Prostate gland (tissue), 2 donors: ENCODE results near the gene MILR1. TPM values are rescaled to one million over a fixed set of nuclear protein-coding genes. Genes with fewer than 3 reads are reported as not detected.
A peak's percentile ranks its signal among the peaks of the same experiment; 100 is the strongest.

ENCODE experiments used
- DNase-seq: peaks from one replicate; pipeline ENCODE4 v3.0.0-alpha.2; 2019; ENCODE audit warnings: low spot score
- H3K27ac ChIP-seq, 2 donors: fragments of 200-600 bp; sonication (generic); 2 replicates each; pipeline ENCODE4 v1.5.1; 2017 to 2019
- H3K27me3 ChIP-seq: fragments of 200-600 bp; sonication (generic); replicated peaks from 2 replicates; pipeline ENCODE4 v1.5.1; 2019; ENCODE audit not compliant: insufficient read depth
- H3K36me3 ChIP-seq, 2 donors: fragments of 200-600 bp; sonication (generic); 1 replicate in 1 of 2; 2 replicates in 1 of 2; pipeline versions ENCODE4 v1.5.1 to v1.8.1; 2017 to 2019
- H3K4me1 ChIP-seq: fragments of 200-600 bp; sonication (generic); replicated peaks from 2 replicates; pipeline ENCODE4 v1.5.1; 2019
- H3K4me3 ChIP-seq, 2 donors: fragments of 200-600 bp; sonication (generic); 2 replicates each; pipeline ENCODE4 v1.5.1; 2017 to 2019
- H3K9me3 ChIP-seq: fragments of 200-600 bp; sonication (generic); 2 replicates; pipeline ENCODE4 v1.5.1; 2017
- POLR2A ChIP-seq: fragments of 450-650 bp; IDR thresholded peaks from one replicate; pipeline ENCODE4 v1.6.1; 2016; ENCODE audit warnings: antibody characterized with exemption, mild to moderate bottlenecking
- POLR2AphosphoS5 ChIP-seq: sonication (generic); formaldehyde crosslinking; IDR thresholded peaks from one replicate; pipeline ENCODE4 v1.6.1; 2017; ENCODE audit warnings: antibody characterized with exemption
- WGBS: methylation state at CpG from one replicate; pipeline ENCODE4 v1.1.5; 2018; 5-methylcytosine and 5-hydroxymethylcytosine counted together
- intact Hi-C: fragments of 100-400 bp; cut with DNase I; formaldehyde crosslinking; loops from one replicate; pipeline ENCODE4 v1.14.2; 2022
- total RNA-seq, 2 donors: library from RNA; depleted of rRNA; stranded (reverse); fragments of >200 nt; gene quantifications; one replicate each; pipeline ENCODE4 v1.1.0, GENCODE V29; 2016
- TF ChIP-seq, protein P1 (sequence below), 4 experiments: fragments of 200-600 bp in 2 of 4; fragments of 450-650 bp in 2 of 4; sonication (generic) in 2 of 4; IDR thresholded peaks; 1 replicate in 3 of 4; 2 replicates in 1 of 4; pipeline ENCODE4 v1.5.1; 2016 to 2019; ENCODE audit warnings: antibody characterized with exemption in 4 of 4, mild to moderate bottlenecking in 2 of 4, moderate library complexity in 2 of 4

The MILR1 gene
- total RNA-seq, 2 donors from 2014 or later: 0.77 to 4.3 TPM

DNA sequence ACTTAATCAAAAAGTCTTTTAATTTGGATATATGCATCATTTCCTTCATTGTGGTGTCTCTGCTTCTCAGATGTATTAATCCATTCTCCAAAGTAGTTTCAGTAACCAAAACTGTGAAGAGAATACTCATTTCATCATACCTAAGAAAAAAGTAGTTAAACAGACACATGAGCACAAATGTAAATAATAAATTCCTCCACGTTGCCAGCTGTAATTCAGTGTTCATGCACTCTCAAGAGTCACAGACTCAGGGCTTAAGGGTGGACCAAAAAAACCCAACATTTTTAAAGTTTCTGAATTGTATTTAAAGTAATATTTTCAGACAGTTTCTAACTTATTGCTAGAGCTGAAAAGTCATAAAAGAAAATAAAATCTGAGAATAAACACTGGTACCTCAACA is 28.9 kb downstream of the MILR1 start:
- no peaks in the 10 kb centered on the region for H3K9me3 ChIP-seq
- no peaks in the 10 kb centered on the region for H3K4me1 ChIP-seq
- intact Hi-C loops: no loop called here
- DNase-seq: no peak
- WGBS: 19% methylated on average over 1 of the region's 1 CpG
- no peaks in the 10 kb centered on the region for H3K27me3 ChIP-seq
- TF ChIP-seq POLR2A (no peak), POLR2AphosphoS5 (no peak)
- TF ChIP-seq, protein P1, sequence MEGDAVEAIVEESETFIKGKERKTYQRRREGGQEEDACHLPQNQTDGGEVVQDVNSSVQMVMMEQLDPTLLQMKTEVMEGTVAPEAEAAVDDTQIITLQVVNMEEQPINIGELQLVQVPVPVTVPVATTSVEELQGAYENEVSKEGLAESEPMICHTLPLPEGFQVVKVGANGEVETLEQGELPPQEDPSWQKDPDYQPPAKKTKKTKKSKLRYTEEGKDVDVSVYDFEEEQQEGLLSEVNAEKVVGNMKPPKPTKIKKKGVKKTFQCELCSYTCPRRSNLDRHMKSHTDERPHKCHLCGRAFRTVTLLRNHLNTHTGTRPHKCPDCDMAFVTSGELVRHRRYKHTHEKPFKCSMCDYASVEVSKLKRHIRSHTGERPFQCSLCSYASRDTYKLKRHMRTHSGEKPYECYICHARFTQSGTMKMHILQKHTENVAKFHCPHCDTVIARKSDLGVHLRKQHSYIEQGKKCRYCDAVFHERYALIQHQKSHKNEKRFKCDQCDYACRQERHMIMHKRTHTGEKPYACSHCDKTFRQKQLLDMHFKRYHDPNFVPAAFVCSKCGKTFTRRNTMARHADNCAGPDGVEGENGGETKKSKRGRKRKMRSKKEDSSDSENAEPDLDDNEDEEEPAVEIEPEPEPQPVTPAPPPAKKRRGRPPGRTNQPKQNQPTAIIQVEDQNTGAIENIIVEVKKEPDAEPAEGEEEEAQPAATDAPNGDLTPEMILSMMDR (IDR thresholded peaks at IDR 0.05): no peak
- H3K27ac ChIP-seq: no peak overlapping the region
- peaks cover 0 to under 1% of the 10 kb centered on the region in 2 donors for H3K36me3 ChIP-seq
- no peak overlapping the region for H3K4me3 ChIP-seq

- TF ChIP-seq POLR2AphosphoS5: no peak
- TF ChIP-seq POLR2A: no peak
- TF ChIP-seq, protein P1 (IDR thresholded peaks at IDR 0.05): no peak
- intact Hi-C loops: no loop called here
- H3K36me3 ChIP-seq: peaks cover 0 to 5% of the 10 kb centered on the region in 2 donors
Measured at GRCh38 chr17:64480951-64481350, 32.0 kb downstream of the MILR1 start.

GRCh38 chr17:64484380-64484779 is 35.5 kb downstream of the MILR1 start:
- 97% methylated on average over 3 of the region's 3 CpGs for WGBS
- DNase-seq: no peak
- peaks cover 0 to 5% of the 10 kb centered on the region in 2 donors for H3K36me3 ChIP-seq
- no peaks in the 10 kb centered on the region for H3K9me3 ChIP-seq
- no peak overlapping the region for H3K27ac ChIP-seq
- TF ChIP-seq, protein P1 (IDR thresholded peaks at IDR 0.05): no peak
- TF ChIP-seq POLR2A: no peak
- no peak for TF ChIP-seq POLR2AphosphoS5
- intact Hi-C loops: no loop called here
- H3K4me3 ChIP-seq: no peak overlapping the region
- no peaks in the 10 kb centered on the region for H3K27me3 ChIP-seq
- H3K4me1 ChIP-seq: no peaks in the 10 kb centered on the region

More at GRCh38 chr17:64480951-64481350, 32.0 kb downstream of the MILR1 start:
- Histone ChIP-seq H3K4me1 (no peaks in the 10 kb centered on the region), H3K4me3 (no peak overlapping the region), H3K9me3 (no peaks in the 10 kb centered on the region), H3K27me3 (no peaks in the 10 kb centered on the region), H3K27ac (no peak overlapping the region)
- DNase-seq: no peak
- 92% methylated on average over 1 of the region's 1 CpG for WGBS

- no peak for DNase-seq
- intact Hi-C loops: no loop called here
- TF ChIP-seq POLR2A: no peak
- TF ChIP-seq, protein P1 (IDR thresholded peaks at IDR 0.05): no peak
- no peak for TF ChIP-seq POLR2AphosphoS5
- Histone ChIP-seq H3K4me3 (no peak overlapping the region), H3K4me1 (no peaks in the 10 kb centered on the region), H3K27me3 (no peaks in the 10 kb centered on the region), H3K36me3 (peaks cover 0 to 5% of the 10 kb centered on the region in 2 donors), H3K9me3 (no peaks in the 10 kb centered on the region), H3K27ac (no peak overlapping the region)
- 100% methylated on average over 2 of the region's 2 CpGs for WGBS
Measured at GRCh38 chr17:64488301-64488700, 39.4 kb downstream of the MILR1 start.

DNA sequence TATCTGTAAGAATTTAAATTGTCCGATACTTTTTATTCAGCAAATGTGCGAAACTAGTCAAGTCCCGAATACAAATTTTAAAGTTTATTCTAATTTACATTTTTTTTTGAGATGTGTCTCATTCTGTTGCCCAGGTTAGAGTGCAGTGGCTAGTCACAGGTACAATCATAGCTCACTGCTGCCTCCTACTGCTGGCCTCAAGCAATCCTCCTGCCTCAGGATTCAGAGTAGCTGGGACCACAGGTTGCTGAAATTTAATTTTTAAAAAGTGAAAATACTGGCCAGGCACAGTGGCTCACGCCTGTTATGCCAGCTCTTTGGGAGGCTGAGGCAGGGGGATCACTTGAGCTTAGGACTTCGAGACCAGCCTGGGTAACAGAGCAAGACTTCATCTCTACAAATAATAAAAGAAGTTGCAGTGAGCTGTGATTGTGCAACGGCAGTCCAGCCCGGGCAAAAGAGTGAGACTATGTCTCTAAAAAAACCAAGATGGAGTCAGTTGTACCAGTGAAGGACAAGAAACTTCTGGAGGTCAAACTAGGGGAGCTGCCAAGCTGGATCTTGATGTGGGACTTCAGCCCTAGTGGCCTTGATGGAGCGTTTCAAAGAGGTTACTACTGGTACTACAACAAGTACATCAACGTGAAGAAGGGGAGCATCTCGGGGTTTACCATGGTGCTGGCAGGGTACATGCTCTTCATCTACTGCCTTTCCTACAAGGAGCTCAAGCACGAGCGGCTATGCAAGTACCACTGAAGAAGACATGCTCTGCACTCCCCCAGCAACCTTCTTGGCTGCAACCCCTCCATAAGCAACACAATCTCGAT is 42.3 kb downstream of the MILR1 start:
- 90% methylated on average over 13 of the region's 13 CpGs for WGBS
- peaks cover 0 to 2% of the 10 kb centered on the region in 2 donors for H3K36me3 ChIP-seq
- no peaks in the 10 kb centered on the region for H3K9me3 ChIP-seq
- H3K4me3 ChIP-seq: no peak overlapping the region
- TF ChIP-seq POLR2A (no peak), POLR2AphosphoS5 (no peak)
- TF ChIP-seq, protein P1 (IDR thresholded peaks at IDR 0.05): peak in 2 of 4 experiments; percentile 28 to 41
- DNase-seq: no peak
- H3K4me1 ChIP-seq: no peaks in the 10 kb centered on the region
- no peak overlapping the region for H3K27ac ChIP-seq
- intact Hi-C loops: loop anchor here (5.0 kb wide), 1 partner anchor 69 kb away; no protein-coding TSS in a partner anchor
- H3K27me3 ChIP-seq: no peaks in the 10 kb centered on the region
